ENCODE results near the gene IL36A. TPM values are rescaled to one million over a fixed set of nuclear protein-coding genes. Genes with fewer than 3 reads are reported as not detected.

Gene IL36A
- total and polyA plus RNA-seq, 9 of the 15 experiments (the other 6 are each of a cell fraction or from before 2014, with no cell fraction given), result not detected

- intact Hi-C loops (cut with micrococcal nuclease), result loop anchor here (5.0 kb wide), 1 partner anchor 94 kb away; no protein-coding TSS in a partner anchor
- H3K36me3 ChIP-seq (ENCODE audit: control insufficient read depth, insufficient read depth, low read length), result no peaks in the 10 kb centered on the region
- WGBS (ENCODE audit: insufficient coverage, low coverage, missing lambda C conversion rate), result 52% methylated on average over 38 of the region's 38 CpGs
- POLR2A ChIA-PET, result no interaction called here
- no peaks in the 10 kb centered on the region for H3K79me2 ChIP-seq (ENCODE audit: control insufficient read depth, insufficient read depth, low read length)
- H3K9ac ChIP-seq (ENCODE audit: insufficient read depth in 1 of 2, low read depth in 2 of 2, low read length in 2 of 2), result no peak overlapping the region
- H3K27me3 ChIP-seq (ENCODE audit: control insufficient read depth in 2 of 2, insufficient read depth in 2 of 2, low read length in 2 of 2), result peaks cover 0 to 14% of the 10 kb centered on the region in 2 experiments; a peak in 2 of 5 replicates
- peak; percentile 40 to 64 (median 61) for DNase-seq (ENCODE audit: extremely low read depth in 1 of 4, low spot score in 3 of 4)
- FAIRE-seq, result no peak
- H3K9me3 ChIP-seq (replicated peaks; ENCODE audit: control insufficient read depth, insufficient read depth, low read depth, low read length), result no peaks in the 10 kb centered on the region
- no peak overlapping the region for H2AFZ ChIP-seq (ENCODE audit: low read depth, low read length)
- H3K4me1 ChIP-seq (replicated peaks in 1 of 2; ENCODE audit: control insufficient read depth in 2 of 2, insufficient read depth in 2 of 2, low read length in 2 of 2), result peaks cover 0 to 8% of the 10 kb centered on the region in 2 experiments; a peak in 1 of 5 replicates
- peak; percentile 75 for ATAC-seq
- in situ Hi-C loops (cut with MboI), result no loop called here
- BruUV-seq (replicated peaks), result no TSS peak
- no peak overlapping the region for H3K4me3 ChIP-seq
- no peak overlapping the region for H3K4me2 ChIP-seq (ENCODE audit: insufficient read depth, low read length)
- CTCF ChIA-PET (ENCODE audit: low intra/inter-chr PET ratio), result interaction anchor here (1.4 kb wide), 1 partner anchor 67 kb away, joined by 4 read pairs; no protein-coding TSS in a partner anchor
- H3K9me1 ChIP-seq (ENCODE audit: control insufficient read depth, insufficient read depth, low read length), result no peaks in the 10 kb centered on the region
- H4K20me1 ChIP-seq (replicated peaks; ENCODE audit: control insufficient read depth, insufficient read depth, low read length), result no peaks in the 10 kb centered on the region
- no peak overlapping the region for H3K27ac ChIP-seq (ENCODE audit: extremely low read depth, low read depth, low read length)
- TF ChIP-seq E2F8 (IDR thresholded peaks at IDR 0.05; ENCODE audit: low read depth, partially characterized antibody) (no peak), LCOR (CRISPR knock-in tag; IDR thresholded peaks at IDR 0.05) (no peak), TCF7 (IDR thresholded peaks at IDR 0.05; ENCODE audit: borderline replicate concordance) (no peak), ZNF165 (CRISPR knock-in tag; IDR thresholded peaks at IDR 0.05; ENCODE audit: borderline replicate concordance) (no peak), ZNF431 (CRISPR knock-in tag; IDR thresholded peaks at IDR 0.05) (no peak), CTCF (IDR thresholded peaks at IDR 0.05 in 2 of 3, conservative IDR thresholded peaks at IDR 0.05 in 1 of 3; ENCODE audit: insufficient read depth in 2 of 3, low read depth in 1 of 3, low read length in 3 of 3) (peak; percentile 71 to 89 (median 73)), FOXP4 (CRISPR knock-in tag; IDR thresholded peaks at IDR 0.05; ENCODE audit: borderline replicate concordance) (no peak), ATF4 (CRISPR knock-in tag; IDR thresholded peaks at IDR 0.05) (no peak), TOE1 (IDR thresholded peaks at IDR 0.05; ENCODE audit: borderline replicate concordance) (no peak), TOE1 (CRISPR knock-in tag; IDR thresholded peaks at IDR 0.05; ENCODE audit: borderline replicate concordance, low read depth) (no peak)
These were observed 45.9 kb downstream of the IL36A start for GRCh38 chr2:113050921-113051895.
